ENCODE results near the gene TNIP2. TPM values are rescaled to one million over a fixed set of nuclear protein-coding genes. Genes with fewer than 3 reads are reported as not detected.

The TNIP2 gene
- total RNA-seq, 1 donor from 2014 or later = 76.7 TPM

DNA sequence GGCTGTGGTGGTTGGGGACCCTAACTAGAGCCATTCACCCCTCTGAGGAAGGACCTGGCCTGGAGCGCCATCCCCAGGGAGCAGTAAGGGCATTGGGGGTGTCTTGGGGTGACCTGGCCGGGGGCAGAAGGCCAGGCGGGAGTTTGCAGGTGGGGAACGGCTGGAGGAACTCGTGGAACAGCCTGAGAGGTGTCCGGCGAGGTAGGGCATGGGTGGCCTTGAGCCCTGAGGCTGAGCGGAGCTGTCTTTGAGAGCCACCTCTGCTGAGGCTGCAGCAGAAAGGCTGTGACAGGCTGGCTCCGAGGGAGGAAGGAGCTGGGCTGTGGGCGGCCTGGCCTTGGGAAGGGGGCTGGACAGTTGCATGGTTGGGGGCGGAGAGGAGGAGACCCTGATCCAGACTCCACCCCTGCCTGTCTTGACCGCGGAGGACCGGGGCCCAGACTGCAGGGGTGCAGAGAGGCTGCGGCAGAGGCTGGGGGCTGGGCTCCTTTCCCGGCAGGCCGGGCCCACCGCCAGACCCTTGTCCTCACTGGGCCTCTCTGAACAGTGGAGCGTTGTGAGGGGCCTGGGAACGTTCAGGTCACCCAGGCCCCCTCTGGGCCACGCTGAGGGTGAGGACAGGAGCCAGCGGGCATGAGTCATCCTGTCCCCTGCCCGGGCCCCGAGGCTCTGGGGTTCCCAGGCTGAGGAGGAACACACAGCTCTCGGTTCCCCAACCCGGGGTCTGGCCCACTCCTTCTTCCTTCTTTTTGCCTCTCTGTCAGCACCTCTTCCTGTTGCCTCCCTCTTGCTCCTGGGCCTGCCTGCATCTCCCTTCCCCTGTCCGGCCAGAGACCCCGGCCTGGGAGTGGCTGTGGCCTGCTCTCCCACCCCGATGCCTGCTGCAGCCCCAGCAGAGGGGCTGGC lies 44.8 kb upstream of the TNIP2 start:
- TF ChIP-seq, protein P1, sequence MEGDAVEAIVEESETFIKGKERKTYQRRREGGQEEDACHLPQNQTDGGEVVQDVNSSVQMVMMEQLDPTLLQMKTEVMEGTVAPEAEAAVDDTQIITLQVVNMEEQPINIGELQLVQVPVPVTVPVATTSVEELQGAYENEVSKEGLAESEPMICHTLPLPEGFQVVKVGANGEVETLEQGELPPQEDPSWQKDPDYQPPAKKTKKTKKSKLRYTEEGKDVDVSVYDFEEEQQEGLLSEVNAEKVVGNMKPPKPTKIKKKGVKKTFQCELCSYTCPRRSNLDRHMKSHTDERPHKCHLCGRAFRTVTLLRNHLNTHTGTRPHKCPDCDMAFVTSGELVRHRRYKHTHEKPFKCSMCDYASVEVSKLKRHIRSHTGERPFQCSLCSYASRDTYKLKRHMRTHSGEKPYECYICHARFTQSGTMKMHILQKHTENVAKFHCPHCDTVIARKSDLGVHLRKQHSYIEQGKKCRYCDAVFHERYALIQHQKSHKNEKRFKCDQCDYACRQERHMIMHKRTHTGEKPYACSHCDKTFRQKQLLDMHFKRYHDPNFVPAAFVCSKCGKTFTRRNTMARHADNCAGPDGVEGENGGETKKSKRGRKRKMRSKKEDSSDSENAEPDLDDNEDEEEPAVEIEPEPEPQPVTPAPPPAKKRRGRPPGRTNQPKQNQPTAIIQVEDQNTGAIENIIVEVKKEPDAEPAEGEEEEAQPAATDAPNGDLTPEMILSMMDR (conservative IDR thresholded peaks at IDR 0.05; ENCODE audit: low read depth, low read length) = no peak
- H3K4me3 ChIP-seq (ENCODE audit: low read depth, low read length) = peak overlapping the region; percentile 33
- DNase-seq (ENCODE audit: low read depth) = no peak

GRCh38 chr4:2799971-2800690 lies 44.0 kb upstream of the TNIP2 start:
- TF ChIP-seq, protein P1 (conservative IDR thresholded peaks at IDR 0.05; ENCODE audit: low read depth, low read length) = no peak
- no peak for DNase-seq (ENCODE audit: low read depth)
- peak overlapping the region; percentile 33 for H3K4me3 ChIP-seq (ENCODE audit: low read depth, low read length)

DNA sequence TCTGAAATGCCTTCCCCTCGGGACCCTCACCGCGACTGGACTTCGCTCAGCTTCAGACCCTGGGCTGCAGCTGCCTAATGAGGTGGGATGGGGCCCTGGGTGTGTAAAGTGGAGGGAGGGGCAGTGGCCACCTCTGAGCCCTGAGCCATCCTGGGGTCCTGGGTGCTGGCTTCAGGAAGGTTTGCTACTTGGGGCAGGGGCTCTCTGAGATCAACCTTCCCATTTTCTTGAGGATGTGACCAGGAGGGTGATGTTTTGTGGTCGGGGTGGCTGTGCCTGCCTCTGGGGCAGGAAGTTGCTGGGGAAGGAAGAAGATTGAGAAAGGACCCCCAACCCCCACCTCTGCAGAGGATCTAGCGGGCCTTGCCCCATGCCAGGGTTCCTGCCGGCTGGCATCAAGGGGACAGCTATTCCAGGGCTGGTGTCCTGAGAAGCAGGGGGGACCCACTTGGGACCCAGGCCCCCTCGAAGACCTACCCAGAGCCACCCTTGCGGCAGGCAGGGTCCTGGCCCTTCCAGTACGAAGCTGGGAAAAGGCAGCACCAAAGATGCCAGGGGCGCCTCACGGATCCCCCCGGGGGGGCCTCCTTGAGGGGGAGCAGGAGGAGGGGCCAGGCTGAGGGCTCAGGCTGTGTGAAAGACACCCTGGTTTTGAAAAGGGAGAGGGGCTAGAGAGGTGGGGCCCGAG lies 43.2 kb upstream of the TNIP2 start:
- TF ChIP-seq, protein P1 (conservative IDR thresholded peaks at IDR 0.05; ENCODE audit: low read depth, low read length) = no peak
- peak overlapping the region; percentile 33 for H3K4me3 ChIP-seq (ENCODE audit: low read depth, low read length)

DNA sequence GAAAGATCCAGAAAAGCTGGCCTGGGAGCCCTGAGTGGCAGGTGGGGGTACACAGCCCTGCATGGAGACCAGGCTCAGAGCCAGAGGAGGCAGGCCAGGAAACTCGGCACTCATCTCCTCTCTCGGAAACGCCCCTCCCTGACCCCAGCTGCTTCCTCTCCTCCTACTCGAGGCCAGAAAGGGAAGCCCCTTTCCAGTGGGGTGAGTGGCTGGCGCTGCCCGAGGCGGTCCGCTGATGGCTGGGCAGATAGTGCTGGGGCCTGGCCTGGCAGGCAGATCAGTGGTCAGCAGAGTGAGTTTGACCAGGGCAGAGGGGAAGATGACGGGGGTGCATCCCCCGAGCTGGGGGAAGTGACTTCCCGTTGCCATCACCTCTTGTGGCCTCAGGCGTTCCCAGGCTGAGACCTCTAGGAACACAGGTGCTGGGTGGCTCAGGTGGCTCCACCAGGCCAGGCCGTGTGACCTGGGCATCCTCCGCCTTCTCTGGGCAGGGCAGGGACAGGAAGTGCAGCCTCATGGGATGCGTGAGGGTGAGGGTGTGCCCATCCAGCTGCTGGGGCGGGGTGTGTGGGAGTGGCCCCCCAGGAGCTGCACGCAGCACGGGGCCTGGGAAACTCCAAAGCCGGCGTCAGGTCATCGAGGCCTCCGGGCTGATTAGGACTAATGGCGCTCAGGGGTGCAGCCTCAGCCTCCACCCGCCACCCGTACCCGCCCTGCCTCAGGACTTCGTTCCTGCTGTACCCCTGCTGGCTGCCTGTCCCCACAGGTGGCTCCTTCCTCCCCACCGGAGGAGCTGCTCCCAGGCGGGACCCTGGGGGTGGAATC lies 42.5 kb upstream of the TNIP2 start:
- DNase-seq (ENCODE audit: low read depth) = no peak
- peak overlapping the region; percentile 33 for H3K4me3 ChIP-seq (ENCODE audit: low read depth, low read length)
- TF ChIP-seq, protein P1 (conservative IDR thresholded peaks at IDR 0.05; ENCODE audit: low read depth, low read length) = no peak

More for the DNA sequence above, 43.2 kb upstream of the TNIP2 start:
- DNase-seq (ENCODE audit: low read depth) = no peak

DNA sequence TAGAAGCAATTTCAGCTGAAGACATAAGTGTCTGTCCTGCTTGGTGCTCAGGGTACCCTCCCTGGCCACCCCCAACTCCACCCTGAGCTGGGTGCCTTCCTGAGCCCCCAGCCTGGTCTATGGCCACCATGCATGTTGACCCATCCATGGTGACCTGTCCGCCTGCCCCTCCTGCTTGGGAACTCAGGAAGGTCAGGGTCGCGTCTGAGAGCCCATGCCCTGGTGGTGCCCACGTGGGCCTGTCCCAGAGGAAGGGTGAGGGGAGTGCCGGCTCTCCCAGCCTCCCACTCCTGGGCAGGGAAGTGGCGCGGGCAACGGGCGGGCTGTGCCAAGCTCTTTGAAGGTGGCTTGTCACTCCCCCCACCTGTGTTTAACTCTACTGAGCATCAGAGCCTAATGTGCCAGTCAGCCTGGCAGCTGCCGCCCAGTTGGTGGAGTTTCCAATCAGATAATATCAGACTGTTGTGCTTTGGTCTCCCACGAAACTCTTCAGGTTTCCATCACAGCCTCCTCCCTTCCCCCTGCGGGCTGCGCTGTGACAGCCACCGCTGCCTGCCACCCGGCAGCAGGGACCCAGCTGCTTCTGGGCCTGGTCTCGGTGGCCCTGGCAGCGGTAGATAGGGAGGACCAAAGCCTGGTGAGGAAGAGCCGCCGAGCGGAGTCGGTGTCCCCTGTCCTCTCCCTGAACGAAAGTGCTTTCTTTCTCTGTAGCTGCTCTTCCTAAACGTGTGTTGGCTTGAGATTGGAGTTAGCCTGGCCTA lies 41.6 kb upstream of the TNIP2 start:
- TF ChIP-seq, protein P1 (conservative IDR thresholded peaks at IDR 0.05; ENCODE audit: low read depth, low read length) = no peak
- DNase-seq (ENCODE audit: low read depth) = no peak
- H3K4me3 ChIP-seq (ENCODE audit: low read depth, low read length) = no peak overlapping the region

All from epithelial cell of proximal tubule (primary cell).